ENCODE data around the gene HES6. TPM values are rescaled to one million over a fixed set of nuclear protein-coding genes. Genes with fewer than 3 reads are reported as not detected.

Gene HES6
- total RNA-seq, 2 donors from 2014 or later, result 55.6 to 79.5 TPM

- Histone ChIP-seq H3K4me3 (peak overlapping the region; percentile 74), H3K9me3 (no peaks in the 10 kb centered on the region), H3K27ac (no peak overlapping the region), H3K9ac (ENCODE audit: low read depth in 2 of 2, low read length in 2 of 2) (no peak overlapping the region), H3K36me3 (no peaks in the 10 kb centered on the region), H3K4me1 (peaks cover 15% of the 10 kb centered on the region), H3K27me3 (peaks cover 3% of the 10 kb centered on the region)
- intact Hi-C loops (cut with DNase I), result no loop called here
- no peak for TF ChIP-seq CTCF (IDR thresholded peaks at IDR 0.05)
- no peak for DNase-seq
These were observed 884 bp downstream of the HES6 start for GRCh38 chr2:238238766-238239542.

GRCh38 chr2:238238311-238238765 lies 1.5 kb downstream of the HES6 start:
- intact Hi-C loops (cut with DNase I), result no loop called here
- DNase-seq, result no peak
- peaks cover 3% of the 10 kb centered on the region for H3K27me3 ChIP-seq
- no peak overlapping the region for H3K4me3 ChIP-seq
- no peak overlapping the region for H3K9ac ChIP-seq (ENCODE audit: low read depth in 2 of 2, low read length in 2 of 2)
- no peaks in the 10 kb centered on the region for H3K9me3 ChIP-seq
- H3K36me3 ChIP-seq, result no peaks in the 10 kb centered on the region
- peaks cover 13% of the 10 kb centered on the region for H3K4me1 ChIP-seq
- no peak for TF ChIP-seq CTCF (IDR thresholded peaks at IDR 0.05)
- H3K27ac ChIP-seq, result no peak overlapping the region

DNA sequence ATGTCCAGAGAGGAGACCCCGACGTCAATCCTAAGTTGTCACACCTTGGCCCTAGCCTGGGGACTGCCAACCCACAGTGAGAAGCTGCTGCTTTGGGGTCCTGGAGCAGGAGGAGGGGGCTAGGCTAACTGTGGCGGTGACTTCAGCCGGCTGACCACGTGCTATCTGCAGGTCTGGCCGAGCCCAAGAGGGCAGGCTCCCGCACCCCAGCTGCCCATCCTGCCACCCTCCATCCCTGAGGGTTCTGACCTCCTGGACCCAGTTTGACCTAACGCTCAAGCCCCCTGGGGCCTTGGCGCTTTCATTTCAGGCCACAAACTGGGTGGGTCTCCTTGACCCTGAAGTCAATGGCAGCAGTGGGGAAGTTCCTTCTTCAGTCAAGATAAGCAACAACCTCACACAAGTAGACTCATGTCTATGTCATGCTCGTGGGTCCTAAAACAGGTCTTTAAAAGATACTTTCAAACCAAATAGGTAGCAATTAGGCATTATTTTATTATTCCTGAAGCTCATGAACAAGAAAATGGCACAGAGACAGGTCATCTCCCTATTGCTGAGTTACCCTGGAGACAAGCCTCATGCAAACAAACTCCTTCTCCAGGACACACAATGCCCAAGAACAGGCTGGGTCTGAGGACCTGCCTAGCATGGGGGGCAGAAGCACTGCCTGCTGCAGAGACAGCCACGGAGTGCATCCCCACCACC lies 2.3 kb downstream of the HES6 start:
- Histone ChIP-seq H3K27me3 (peaks cover 3% of the 10 kb centered on the region), H3K36me3 (no peaks in the 10 kb centered on the region), H3K9me3 (no peaks in the 10 kb centered on the region), H3K27ac (no peak overlapping the region), H3K9ac (ENCODE audit: low read depth in 2 of 2, low read length in 2 of 2) (no peak overlapping the region), H3K4me3 (no peak overlapping the region), H3K4me1 (peaks cover 5% of the 10 kb centered on the region)
- intact Hi-C loops (cut with DNase I), result no loop called here
- TF ChIP-seq CTCF (IDR thresholded peaks at IDR 0.05), result no peak
- DNase-seq, result no peak

DNA sequence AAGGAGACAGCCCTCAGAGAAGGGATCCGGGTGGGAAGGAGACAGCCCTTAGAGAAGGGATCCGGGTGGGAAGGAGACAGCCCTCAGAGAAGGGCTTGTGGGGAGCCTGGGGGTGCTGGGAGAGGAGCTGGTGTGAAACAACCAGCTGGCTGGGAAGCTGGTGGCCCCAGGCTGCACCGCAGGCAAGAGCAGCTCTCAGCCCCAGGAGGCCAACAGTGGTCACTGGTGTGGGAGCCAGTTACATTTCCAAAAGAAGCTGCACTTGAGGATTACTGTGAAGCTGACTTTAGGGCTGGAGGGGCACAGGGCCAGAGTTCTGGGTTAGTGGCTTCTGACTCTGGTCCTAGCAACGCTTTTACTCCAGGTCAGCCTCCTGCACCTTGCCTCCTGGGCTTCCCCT lies 3.3 kb downstream of the HES6 start:
- TF ChIP-seq CTCF (IDR thresholded peaks at IDR 0.05), result no peak
- Histone ChIP-seq H3K9me3 (no peaks in the 10 kb centered on the region), H3K27me3 (peaks cover 3% of the 10 kb centered on the region), H3K9ac (ENCODE audit: low read depth in 2 of 2, low read length in 2 of 2) (no peak overlapping the region), H3K27ac (no peak overlapping the region), H3K4me1 (peaks cover 5% of the 10 kb centered on the region), H3K36me3 (no peaks in the 10 kb centered on the region), H3K4me3 (no peak overlapping the region)
- intact Hi-C loops (cut with DNase I), result no loop called here
- no peak for DNase-seq

- peaks cover under 1% of the 10 kb centered on the region for H3K27me3 ChIP-seq
- H3K9me3 ChIP-seq, result no peaks in the 10 kb centered on the region
- H3K36me3 ChIP-seq, result no peaks in the 10 kb centered on the region
- H3K4me1 ChIP-seq, result peaks cover 5% of the 10 kb centered on the region
- no peak for DNase-seq
- intact Hi-C loops (cut with DNase I), result no loop called here
- no peak overlapping the region for H3K9ac ChIP-seq (ENCODE audit: low read depth in 2 of 2, low read length in 2 of 2)
- H3K4me3 ChIP-seq, result no peak overlapping the region
- no peak overlapping the region for H3K27ac ChIP-seq
- TF ChIP-seq CTCF (IDR thresholded peaks at IDR 0.05), result no peak
These were observed 4.0 kb downstream of the HES6 start for GRCh38 chr2:238235856-238236255.
